ENCODE results near the gene PITX2.

DNA sequence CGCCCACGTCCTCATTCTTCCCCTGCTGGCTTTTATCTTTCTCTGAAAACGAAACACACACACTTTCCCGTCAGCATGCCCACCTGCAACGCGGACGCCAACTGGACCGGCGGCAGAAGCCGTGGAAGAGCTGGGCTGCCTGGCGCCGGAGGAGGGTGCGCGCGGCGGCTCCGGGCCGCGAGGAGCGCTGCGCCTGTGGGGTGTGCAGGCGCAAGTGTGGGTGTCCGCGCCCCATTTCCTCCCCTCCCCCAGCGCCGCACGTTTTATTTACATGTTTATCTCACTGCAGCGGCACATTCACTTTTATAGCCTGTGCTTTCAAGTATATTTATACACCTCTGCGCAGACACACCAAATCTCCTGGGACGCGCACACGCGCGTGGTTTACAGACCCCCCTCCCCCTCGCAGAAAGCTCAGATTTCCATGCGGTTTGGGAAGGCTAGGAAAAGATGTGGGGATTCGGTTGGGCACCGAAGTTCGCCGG, 1.5 kb downstream of the PITX2 start:
- TF ChIP-seq TCF4 (CRISPR knock-in tag; IDR thresholded peaks at IDR 0.05; ENCODE audit: borderline replicate concordance): no peak
- TF ChIP-seq ESRRG (CRISPR knock-in tag; IDR thresholded peaks at IDR 0.05): no peak
- no peak for TF ChIP-seq OSR1 (CRISPR knock-in tag; IDR thresholded peaks at IDR 0.05)
- TF ChIP-seq POU6F1 (CRISPR knock-in tag; IDR thresholded peaks at IDR 0.05; ENCODE audit: borderline replicate concordance, low read depth): no peak
- no peak for TF ChIP-seq PATZ1 (CRISPR knock-in tag; IDR thresholded peaks at IDR 0.05; ENCODE audit: borderline replicate concordance)

Measured in SK-N-SH treated with all-trans-retinoic acid at 6 μM for 48 hours (cell line).